ENCODE results near the gene IGF1R. TPM values are rescaled to one million over a fixed set of nuclear protein-coding genes. Genes with fewer than 3 reads are reported as not detected.
A peak's percentile ranks its signal among the peaks of the same experiment; 100 is the strongest.

IGF1R gene
- total RNA-seq, 1 experiment from 2014 or later: 24.1 TPM

- no peaks in the 10 kb centered on the region for H3K27me3 ChIP-seq
- H3K4me1 ChIP-seq: peaks cover 22% of the 10 kb centered on the region
- DNase-seq: no peak
- H3K36me3 ChIP-seq: no peaks in the 10 kb centered on the region
- no peak overlapping the region for H3K4me3 ChIP-seq
- H3K27ac ChIP-seq: no peak overlapping the region
- H3K9me3 ChIP-seq (replicated peaks): no peaks in the 10 kb centered on the region
Observed at GRCh38 chr15:98794748-98795147, 146.4 kb downstream of the IGF1R start.

DNA sequence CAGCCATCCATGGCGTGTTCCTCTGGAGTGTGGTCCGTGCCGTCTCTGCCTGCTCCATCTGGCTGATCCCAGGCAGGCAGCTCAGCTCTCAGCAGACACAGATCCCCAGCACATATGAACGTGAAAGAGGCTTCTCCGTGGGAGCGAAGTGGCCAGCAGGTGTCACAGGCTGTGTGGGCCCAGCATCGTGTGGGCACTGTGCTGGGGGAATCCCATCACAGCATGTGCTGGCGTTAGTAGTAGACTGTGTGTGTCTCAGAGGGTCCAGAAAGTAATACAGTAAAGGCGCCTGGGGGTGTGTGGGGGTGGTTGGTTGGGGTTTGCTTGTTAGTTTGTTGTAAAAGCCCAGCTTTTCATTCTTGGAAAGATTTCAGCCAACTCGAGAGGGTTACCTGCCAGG, 147.6 kb downstream of the IGF1R start:
- Histone ChIP-seq H3K27me3 (no peaks in the 10 kb centered on the region), H3K27ac (no peak overlapping the region), H3K9me3 (replicated peaks) (no peaks in the 10 kb centered on the region), H3K4me3 (no peak overlapping the region), H3K36me3 (no peaks in the 10 kb centered on the region), H3K4me1 (peaks cover 26% of the 10 kb centered on the region)
- DNase-seq: no peak

DNA sequence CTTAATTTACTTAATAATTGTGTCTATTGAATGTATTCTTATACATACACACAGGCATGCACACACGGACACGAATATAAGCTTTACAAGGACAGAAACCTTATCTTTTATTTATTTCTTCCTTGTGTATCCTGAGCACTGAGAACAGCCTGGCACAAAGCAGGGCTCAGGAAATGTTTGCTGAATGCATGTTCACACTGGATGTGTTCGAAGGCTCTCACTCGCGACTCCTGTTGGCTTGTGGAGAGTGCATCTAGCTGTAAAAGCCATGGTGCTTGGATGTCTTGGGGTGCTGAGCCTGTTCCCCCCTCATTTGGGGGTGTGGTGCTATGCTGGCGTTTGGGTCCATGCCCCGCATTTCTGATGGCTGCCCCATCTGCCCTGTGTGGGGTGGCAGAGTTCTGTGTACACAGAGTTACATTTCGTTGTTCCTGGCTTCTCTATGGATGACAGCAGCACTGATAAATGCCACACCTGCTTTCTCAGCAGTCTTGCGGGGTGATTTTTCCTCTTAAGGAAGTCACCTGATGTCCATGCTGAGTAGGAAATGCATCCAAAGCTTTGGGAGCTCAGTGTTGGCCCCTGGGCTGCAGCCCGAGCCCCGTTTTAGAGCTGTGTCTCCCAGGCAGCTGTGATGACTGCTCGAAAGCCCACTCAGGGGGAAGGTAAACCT, 148.5 kb downstream of the IGF1R start:
- H3K27me3 ChIP-seq: no peaks in the 10 kb centered on the region

GRCh38 chr15:98798375-98798893, 150.1 kb downstream of the IGF1R start:
- no peak overlapping the region for H3K4me3 ChIP-seq
- H3K27ac ChIP-seq: no peak overlapping the region
- H3K27me3 ChIP-seq: no peaks in the 10 kb centered on the region
- H3K4me1 ChIP-seq: peaks cover 39% of the 10 kb centered on the region
- DNase-seq: no peak
- no peaks in the 10 kb centered on the region for H3K36me3 ChIP-seq
- H3K9me3 ChIP-seq (replicated peaks): no peaks in the 10 kb centered on the region

More for the DNA sequence above, 148.5 kb downstream of the IGF1R start:
- H3K9me3 ChIP-seq (replicated peaks): no peaks in the 10 kb centered on the region
- peaks cover 35% of the 10 kb centered on the region for H3K4me1 ChIP-seq
- DNase-seq: no peak
- H3K4me3 ChIP-seq: no peak overlapping the region
- H3K36me3 ChIP-seq: no peaks in the 10 kb centered on the region
- H3K27ac ChIP-seq: no peak overlapping the region

DNA sequence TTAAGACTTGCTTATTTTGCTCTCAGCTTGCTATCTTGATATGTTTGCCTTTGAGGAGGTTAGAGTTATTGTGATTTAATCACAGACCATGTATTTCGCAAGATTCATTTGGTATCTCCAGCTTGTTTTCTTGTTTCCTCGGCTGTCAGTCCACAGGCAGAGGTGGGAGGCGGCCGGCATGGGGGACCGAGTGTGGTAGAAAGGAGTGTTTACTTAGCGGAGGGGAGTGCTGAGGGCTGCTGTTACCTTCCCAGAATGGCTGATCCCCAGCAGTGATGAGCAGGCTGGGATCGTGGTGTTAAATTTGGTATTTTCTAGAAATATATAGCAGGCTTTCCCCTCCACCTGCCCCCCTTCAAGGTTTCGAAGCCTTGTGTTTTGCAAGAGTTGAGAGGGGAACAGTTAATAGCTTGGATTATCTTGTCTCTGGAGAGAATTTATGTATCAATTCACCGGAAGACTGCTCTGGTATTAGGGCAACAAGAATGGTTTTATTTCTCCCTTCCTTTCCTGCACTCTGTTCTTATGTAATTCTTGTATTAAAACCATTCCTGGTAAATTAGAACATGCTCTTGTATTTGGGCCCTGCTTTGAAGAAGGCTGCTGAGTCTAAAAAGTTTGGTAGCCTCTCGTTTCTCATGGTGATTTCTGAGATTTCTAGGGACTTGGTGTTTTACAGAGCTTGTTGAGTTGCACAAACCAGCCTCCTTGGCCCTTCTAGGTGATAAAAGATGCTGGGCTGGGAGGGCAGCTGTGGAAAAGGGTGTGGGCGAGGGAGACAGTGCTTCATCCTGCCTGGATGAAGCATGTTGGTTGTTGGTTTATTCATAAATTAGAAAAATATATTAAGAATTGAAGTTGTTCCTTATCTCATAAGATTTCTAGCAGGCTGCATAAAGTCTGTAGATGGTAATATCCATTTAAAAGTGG, 151.4 kb downstream of the IGF1R start:
- Histone ChIP-seq H3K36me3 (no peaks in the 10 kb centered on the region), H3K4me3 (peak overlapping the region; percentile 45), H3K4me1 (peaks cover 39% of the 10 kb centered on the region), H3K27me3 (no peaks in the 10 kb centered on the region), H3K27ac (peak overlapping the region; percentile 95), H3K9me3 (replicated peaks) (no peaks in the 10 kb centered on the region)
- peak; percentile 60 to 68 for DNase-seq

GRCh38 chr15:98800437-98801233, 152.3 kb downstream of the IGF1R start:
- Histone ChIP-seq H3K27me3 (no peaks in the 10 kb centered on the region), H3K27ac (peak overlapping the region; percentile 95), H3K9me3 (replicated peaks) (no peaks in the 10 kb centered on the region), H3K4me1 (peaks cover 33% of the 10 kb centered on the region), H3K36me3 (no peaks in the 10 kb centered on the region), H3K4me3 (peak overlapping the region; percentile 45)
- DNase-seq: peak; percentile 84 to 92

GRCh38 chr15:98801234-98801561, 152.9 kb downstream of the IGF1R start:
- Histone ChIP-seq H3K9me3 (replicated peaks) (no peaks in the 10 kb centered on the region), H3K27me3 (no peaks in the 10 kb centered on the region), H3K4me3 (peak overlapping the region; percentile 45), H3K27ac (peak overlapping the region; percentile 95), H3K4me1 (peaks cover 33% of the 10 kb centered on the region), H3K36me3 (no peaks in the 10 kb centered on the region)
- peak; percentile 69 to 84 for DNase-seq

GRCh38 chr15:98802187-98802586, 153.8 kb downstream of the IGF1R start:
- peaks cover 33% of the 10 kb centered on the region for H3K4me1 ChIP-seq
- no peaks in the 10 kb centered on the region for H3K27me3 ChIP-seq
- no peak for DNase-seq
- peak overlapping the region; percentile 95; the same call in 1 of the 2 replicates for H3K27ac ChIP-seq
- no peaks in the 10 kb centered on the region for H3K36me3 ChIP-seq
- H3K9me3 ChIP-seq (replicated peaks): no peaks in the 10 kb centered on the region
- H3K4me3 ChIP-seq: no peak overlapping the region

GRCh38 chr15:98803228-98804056, 155.1 kb downstream of the IGF1R start:
- H3K36me3 ChIP-seq: no peaks in the 10 kb centered on the region
- no peaks in the 10 kb centered on the region for H3K27me3 ChIP-seq
- DNase-seq: no peak
- H3K27ac ChIP-seq: no peak overlapping the region
- H3K4me3 ChIP-seq: no peak overlapping the region
- peaks cover 33% of the 10 kb centered on the region for H3K4me1 ChIP-seq
- H3K9me3 ChIP-seq (replicated peaks): no peaks in the 10 kb centered on the region

DNA sequence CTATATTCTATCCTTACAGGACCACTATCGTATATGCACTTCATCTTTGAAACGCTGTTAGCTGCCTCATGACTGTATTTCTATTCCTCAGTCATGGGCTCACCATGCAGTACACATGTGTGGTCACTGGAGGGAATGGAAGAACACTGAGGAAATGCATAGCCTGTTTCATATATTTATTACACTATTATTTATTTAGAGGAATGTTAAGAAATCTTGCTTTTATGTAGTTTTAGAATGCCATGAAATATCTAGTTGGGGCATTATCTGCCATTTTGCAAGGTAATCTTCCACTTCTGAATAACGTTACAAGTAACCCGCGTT, 155.7 kb downstream of the IGF1R start:
- no peak overlapping the region for H3K4me3 ChIP-seq
- no peaks in the 10 kb centered on the region for H3K36me3 ChIP-seq
- H3K9me3 ChIP-seq (replicated peaks): no peaks in the 10 kb centered on the region
- H3K27ac ChIP-seq: no peak overlapping the region
- peaks cover 27% of the 10 kb centered on the region for H3K4me1 ChIP-seq
- no peaks in the 10 kb centered on the region for H3K27me3 ChIP-seq
- no peak for DNase-seq

- peaks cover 18% of the 10 kb centered on the region for H3K4me1 ChIP-seq
- no peak overlapping the region for H3K4me3 ChIP-seq
- H3K27me3 ChIP-seq: no peaks in the 10 kb centered on the region
- no peak for DNase-seq
- H3K9me3 ChIP-seq (replicated peaks): no peaks in the 10 kb centered on the region
- H3K36me3 ChIP-seq: no peaks in the 10 kb centered on the region
- no peak overlapping the region for H3K27ac ChIP-seq
Observed at GRCh38 chr15:98805434-98806274, 157.3 kb downstream of the IGF1R start.

DNA sequence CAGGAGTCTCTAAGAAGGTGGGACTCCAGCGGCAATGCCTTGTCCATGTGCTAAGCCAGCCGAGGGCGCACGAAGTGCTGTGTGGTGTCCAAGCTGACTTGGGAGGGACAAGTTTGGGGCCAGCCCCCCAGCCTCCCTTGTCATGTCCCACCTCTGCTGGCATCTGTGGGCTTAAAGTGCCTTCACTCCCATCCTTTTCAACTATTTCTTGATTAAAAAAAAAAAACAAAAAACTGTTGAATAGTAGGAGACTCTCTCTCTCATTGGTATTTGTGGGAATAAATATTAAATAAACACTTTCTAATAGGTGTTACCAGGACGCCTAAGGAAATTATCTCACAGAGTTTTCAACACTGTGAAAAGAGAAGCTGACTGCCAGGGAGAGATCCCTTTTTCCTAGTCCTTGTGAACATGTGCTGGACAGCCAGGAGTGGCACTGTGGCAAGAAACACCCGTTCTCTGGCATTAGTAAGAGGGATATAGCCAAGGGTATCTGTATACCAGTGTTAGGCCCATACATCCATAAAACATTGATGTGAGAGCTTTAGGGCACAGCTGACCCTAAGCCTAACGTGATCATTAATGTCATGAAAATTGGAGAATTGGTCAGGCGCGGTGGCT, 158.0 kb downstream of the IGF1R start:
- DNase-seq: no peak
- Histone ChIP-seq H3K27me3 (no peaks in the 10 kb centered on the region), H3K27ac (no peak overlapping the region), H3K4me3 (no peak overlapping the region), H3K9me3 (replicated peaks) (no peaks in the 10 kb centered on the region), H3K36me3 (no peaks in the 10 kb centered on the region), H3K4me1 (peaks cover 11% of the 10 kb centered on the region)

DNA sequence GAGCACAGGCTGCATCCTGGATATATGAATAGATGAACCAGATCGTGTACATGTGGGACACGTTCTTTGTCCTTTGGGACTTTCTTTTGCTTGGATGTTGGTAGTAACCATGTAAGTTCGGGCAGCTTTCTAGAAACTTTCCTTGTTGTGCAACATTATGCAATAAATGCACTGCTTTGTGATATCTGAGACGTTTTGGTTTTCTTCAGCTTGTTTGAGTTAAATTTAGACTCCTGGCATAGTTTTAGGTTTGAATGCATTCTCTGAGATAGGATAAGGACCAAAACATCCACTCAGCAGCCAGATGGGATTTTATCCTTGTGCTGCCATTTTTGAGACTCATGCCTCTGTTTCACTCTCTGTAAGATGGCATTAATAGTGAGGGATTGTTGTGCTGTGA, 158.9 kb downstream of the IGF1R start:
- no peak overlapping the region for H3K27ac ChIP-seq
- H3K4me3 ChIP-seq: no peak overlapping the region
- DNase-seq: no peak
- no peaks in the 10 kb centered on the region for H3K27me3 ChIP-seq
- H3K9me3 ChIP-seq (replicated peaks): no peaks in the 10 kb centered on the region
- peaks cover 2% of the 10 kb centered on the region for H3K4me1 ChIP-seq
- H3K36me3 ChIP-seq: no peaks in the 10 kb centered on the region
